ENCODE results near the gene C15orf39.

C15orf39 gene

GRCh38 chr15:75174102-75174501, 27.6 kb upstream of the C15orf39 start:
- no peak for DNase-seq

GRCh38 chr15:75174729-75175128, 27.0 kb upstream of the C15orf39 start:
- DNase-seq, result no peak

- no peak for DNase-seq
Measured at GRCh38 chr15:75176396-75176761, 25.3 kb upstream of the C15orf39 start.

GRCh38 chr15:75177360-75178071, 24.2 kb upstream of the C15orf39 start:
- no peak for DNase-seq

GRCh38 chr15:75178171-75178937, 23.3 kb upstream of the C15orf39 start:
- peak; percentile 28 for DNase-seq

GRCh38 chr15:75178938-75179745, 22.5 kb upstream of the C15orf39 start:
- no peak for DNase-seq

- DNase-seq, result no peak
Measured at GRCh38 chr15:75179746-75180140, 21.9 kb upstream of the C15orf39 start.

- DNase-seq, result no peak
Measured at GRCh38 chr15:75181780-75182179, 19.9 kb upstream of the C15orf39 start.

- no peak for DNase-seq
Measured at GRCh38 chr15:75182187-75183131, 19.2 kb upstream of the C15orf39 start.

GRCh38 chr15:75185271-75186029, 16.2 kb upstream of the C15orf39 start:
- no peak for DNase-seq

- no peak for DNase-seq
Measured at GRCh38 chr15:75186044-75186443, 15.6 kb upstream of the C15orf39 start.

- no peak for DNase-seq
Measured at GRCh38 chr15:75188499-75188898, 13.2 kb upstream of the C15orf39 start.

- DNase-seq, result no peak
Measured at GRCh38 chr15:75191235-75191634, 10.4 kb upstream of the C15orf39 start.

- no peak for DNase-seq
Measured at GRCh38 chr15:75192307-75192706, 9.4 kb upstream of the C15orf39 start.

- no peak for DNase-seq
Measured at GRCh38 chr15:75193272-75193671, 8.4 kb upstream of the C15orf39 start.

GRCh38 chr15:75193976-75194375, 7.7 kb upstream of the C15orf39 start:
- no peak for DNase-seq

- no peak for DNase-seq
Measured at GRCh38 chr15:75194397-75194796, 7.3 kb upstream of the C15orf39 start.

GRCh38 chr15:75195122-75195765, 6.4 kb upstream of the C15orf39 start:
- DNase-seq, result no peak

GRCh38 chr15:75195766-75196241, 5.9 kb upstream of the C15orf39 start:
- no peak for DNase-seq

GRCh38 chr15:75197062-75197630, 4.5 kb upstream of the C15orf39 start:
- DNase-seq, result no peak

Data from CD4-positive, alpha-beta T cell treated with Interleukin-15 for 1 hour (primary cell).